Ishikawa (cell line): ENCODE data around the gene SRPK2.

ENCODE experiments used
- CEBPB ChIP-seq: IDR thresholded peaks from 2 replicates; pipeline ENCODE4 v1.6.1; 2012
- CREB1 ChIP-seq: IDR thresholded peaks from 2 replicates; pipeline ENCODE4 v1.6.1; 2012; ENCODE audit warnings: low read depth
- EGR1 ChIP-seq: IDR thresholded peaks from 2 replicates; pipeline ENCODE4 v1.6.1; 2012
- FOXM1 ChIP-seq: IDR thresholded peaks from 2 replicates; pipeline ENCODE4 v1.6.1; 2012; ENCODE audit warnings: low read depth, borderline replicate concordance
- TEAD4 ChIP-seq: IDR thresholded peaks from 2 replicates; pipeline ENCODE4 v1.6.1; 2012
- ZBTB7A ChIP-seq: IDR thresholded peaks from 2 replicates; pipeline ENCODE4 v1.6.1; 2012; ENCODE audit warnings: low read depth

- TF ChIP-seq ZBTB7A: no peak
- TF ChIP-seq CREB1: no peak
- TF ChIP-seq TEAD4: no peak
- no peak for TF ChIP-seq EGR1
- TF ChIP-seq FOXM1: no peak
- TF ChIP-seq CEBPB: no peak
Measured at GRCh38 chr7:105107458-105107857, 281.3 kb downstream of the SRPK2 start.
